Activated T-helper 1 cell treated with anti-CD3 and anti-CD28 coated beads, Interleukin-2, amount 50 U/mL, for 16 hours (primary cell): ENCODE measurements around the gene ZNF532.

Experiments used
- DNase-seq, 2 donors: peaks; one replicate each; pipeline ENCODE4 v3.0.0-alpha.2; 2020; ENCODE audit warnings: low read depth in 1 of 2, low spot score in 1 of 2

ZNF532 gene

GRCh38 chr18:58941426-58942099, 76.9 kb downstream of the ZNF532 start:
- DNase-seq: no peak

- no peak for DNase-seq
These were observed 79.2 kb downstream of the ZNF532 start for GRCh38 chr18:58943896-58944295.

- DNase-seq: no peak
These were observed 82.6 kb downstream of the ZNF532 start for GRCh38 chr18:58947136-58947732.

- no peak for DNase-seq
These were observed 84.4 kb downstream of the ZNF532 start for GRCh38 chr18:58949031-58949430.

GRCh38 chr18:58951986-58952702, 87.5 kb downstream of the ZNF532 start:
- no peak for DNase-seq

GRCh38 chr18:58952858-58953257, 88.2 kb downstream of the ZNF532 start:
- no peak for DNase-seq

- DNase-seq: no peak
These were observed 89.0 kb downstream of the ZNF532 start for GRCh38 chr18:58953627-58954026.

GRCh38 chr18:58955001-58955400, 90.3 kb downstream of the ZNF532 start:
- no peak for DNase-seq

GRCh38 chr18:58955738-58956137, 91.1 kb downstream of the ZNF532 start:
- DNase-seq: no peak

GRCh38 chr18:58958628-58959027, 94.0 kb downstream of the ZNF532 start:
- DNase-seq: no peak

- no peak for DNase-seq
These were observed 95.8 kb downstream of the ZNF532 start for GRCh38 chr18:58960508-58960907.

GRCh38 chr18:58960946-58961722, 96.5 kb downstream of the ZNF532 start:
- no peak for DNase-seq

- no peak for DNase-seq
These were observed 97.7 kb downstream of the ZNF532 start for GRCh38 chr18:58962336-58962735.

GRCh38 chr18:58965291-58966004, 100.8 kb downstream of the ZNF532 start:
- no peak for DNase-seq

- DNase-seq: no peak
These were observed 101.5 kb downstream of the ZNF532 start for GRCh38 chr18:58966005-58966677.

- DNase-seq: no peak
These were observed 102.0 kb downstream of the ZNF532 start for GRCh38 chr18:58966704-58967103.

GRCh38 chr18:58967751-58968254, 103.1 kb downstream of the ZNF532 start:
- DNase-seq: no peak

- DNase-seq: no peak
These were observed 106.5 kb downstream of the ZNF532 start for GRCh38 chr18:58970943-58971790.

- DNase-seq: no peak
These were observed 110.6 kb downstream of the ZNF532 start for GRCh38 chr18:58975296-58975695.
